DOHH2 (cell line): ENCODE results near the gene ANXA4.
A peak's percentile ranks its signal among the peaks of the same experiment; 100 is the strongest.

Experiments
- H3F3A ChIP-seq: fragments of 200-600 bp; sonication (generic), shearing (Covaris generic); 2 replicates; pipeline ENCODE4 v1.6.0; 2016; ENCODE audit warnings: antibody characterized with exemption, mild to moderate bottlenecking; ENCODE audit not compliant: control insufficient read depth, insufficient read depth
- H3K27ac ChIP-seq: fragments of 200-600 bp; sonication (generic); 2 replicates; pipeline ENCODE4 v1.5.1; 2014; ENCODE audit warnings: low read depth, mild to moderate bottlenecking, low read length, moderate library complexity
- H3K27me3 ChIP-seq: fragments of 200-600 bp; sonication (generic); 2 replicates; pipeline ENCODE4 v1.6.1; 2014; ENCODE audit warnings: mild to moderate bottlenecking, low read length, mixed read lengths; ENCODE audit not compliant: control insufficient read depth
- H3K36me3 ChIP-seq: fragments of 200-600 bp; sonication (generic); 2 replicates; pipeline ENCODE4 v1.6.1; 2014; ENCODE audit warnings: mild to moderate bottlenecking, low read length, moderate library complexity, mixed read lengths; ENCODE audit not compliant: control insufficient read depth
- H3K4me1 ChIP-seq: fragments of 200-600 bp; sonication (generic); 2 replicates; pipeline ENCODE4 v1.6.1; 2014; ENCODE audit warnings: mild to moderate bottlenecking, low read length, mixed read lengths; ENCODE audit not compliant: control insufficient read depth
- H3K4me2 ChIP-seq: fragments of 200-600 bp; sonication (generic); 2 replicates; pipeline ENCODE4 v1.6.0; 2014; ENCODE audit warnings: mild to moderate bottlenecking, low read length, moderate library complexity
- H3K4me3 ChIP-seq: fragments of 200-600 bp; sonication (generic); 2 replicates; pipeline ENCODE4 v1.5.1; 2014; ENCODE audit warnings: mild to moderate bottlenecking, low read length, mixed read lengths
- H3K79me2 ChIP-seq: fragments of 200-600 bp; sonication (generic); 2 replicates; pipeline ENCODE4 v1.6.1; 2014; ENCODE audit warnings: mild to moderate bottlenecking, low read length, mixed read lengths; ENCODE audit not compliant: control insufficient read depth
- H3K9me2 ChIP-seq: fragments of 200-600 bp; sonication (generic); replicated peaks from 2 replicates; pipeline ENCODE4 v1.6.1; 2014; ENCODE audit warnings: mild to moderate bottlenecking, low read length, mixed read lengths; ENCODE audit not compliant: control insufficient read depth
- H3K9me3 ChIP-seq: fragments of 200-600 bp; sonication (generic); 2 replicates; pipeline ENCODE4 v1.6.1; 2014; ENCODE audit warnings: antibody characterized with exemption, low read length, mixed read lengths; ENCODE audit not compliant: control insufficient read depth, insufficient read depth
- H4K20me1 ChIP-seq: fragments of 200-600 bp; sonication (generic); 2 replicates; pipeline ENCODE4 v1.6.0; 2014; ENCODE audit warnings: low read depth, mild to moderate bottlenecking, antibody characterized with exemption, low read length, moderate library complexity; ENCODE audit not compliant: control insufficient read depth, insufficient read depth
- CTCF ChIP-seq: fragments of 200-600 bp; sonication (generic); IDR thresholded peaks from one replicate; pipeline ENCODE4 v1.5.1; 2014; ENCODE audit warnings: antibody characterized with exemption, mild to moderate bottlenecking, low read depth, low read length; ENCODE audit not compliant: poor library complexity, severe bottlenecking
- EZH2phosphoT487 ChIP-seq: fragments of 200-600 bp; sonication (generic); IDR thresholded peaks from 2 replicates; pipeline ENCODE4 v1.6.1; 2017; ENCODE audit warnings: borderline replicate concordance, mild to moderate bottlenecking, antibody characterized with exemption, low read length, moderate library complexity, mixed read lengths

ANXA4 gene

GRCh38 chr2:69836316-69836715 lies 94.4 kb downstream of the ANXA4 start:
- H3K4me1 ChIP-seq = peaks cover 53% of the 10 kb centered on the region
- H3K9me3 ChIP-seq = no peaks in the 10 kb centered on the region
- peak overlapping the region; percentile 45 for H3K4me2 ChIP-seq
- TF ChIP-seq EZH2phosphoT487 (no peak), CTCF (no peak)
- H3K79me2 ChIP-seq = peaks cover 65% of the 10 kb centered on the region
- peak overlapping the region; percentile 18 for H3K4me3 ChIP-seq
- H3K9me2 ChIP-seq = no peaks in the 10 kb centered on the region
- H3K36me3 ChIP-seq = peaks cover 54% of the 10 kb centered on the region
- no peaks in the 10 kb centered on the region for H3F3A ChIP-seq
- H3K27me3 ChIP-seq = no peaks in the 10 kb centered on the region
- no peak overlapping the region for H3K27ac ChIP-seq
- no peaks in the 10 kb centered on the region for H4K20me1 ChIP-seq

GRCh38 chr2:69837533-69837932 lies 95.6 kb downstream of the ANXA4 start:
- H3K36me3 ChIP-seq = peaks cover 54% of the 10 kb centered on the region
- H3K4me3 ChIP-seq = no peak overlapping the region
- no peaks in the 10 kb centered on the region for H3K9me3 ChIP-seq
- H3K9me2 ChIP-seq = no peaks in the 10 kb centered on the region
- no peaks in the 10 kb centered on the region for H4K20me1 ChIP-seq
- no peaks in the 10 kb centered on the region for H3K27me3 ChIP-seq
- no peak overlapping the region for H3K4me2 ChIP-seq
- H3F3A ChIP-seq = no peaks in the 10 kb centered on the region
- TF ChIP-seq CTCF = no peak
- TF ChIP-seq EZH2phosphoT487 = no peak
- peaks cover 52% of the 10 kb centered on the region for H3K79me2 ChIP-seq
- peaks cover 41% of the 10 kb centered on the region for H3K4me1 ChIP-seq
- H3K27ac ChIP-seq = no peak overlapping the region

- Histone ChIP-seq H3K27me3 (no peaks in the 10 kb centered on the region), H3K9me2 (no peaks in the 10 kb centered on the region), H3K79me2 (no peaks in the 10 kb centered on the region), H3K4me3 (no peak overlapping the region), H3K4me2 (no peak overlapping the region), H3K4me1 (no peaks in the 10 kb centered on the region), H3K36me3 (peaks cover 68% of the 10 kb centered on the region), H3K27ac (no peak overlapping the region), H4K20me1 (no peaks in the 10 kb centered on the region), H3K9me3 (no peaks in the 10 kb centered on the region), H3F3A (no peaks in the 10 kb centered on the region)
- TF ChIP-seq EZH2phosphoT487 (no peak), CTCF (no peak)
Measured at GRCh38 chr2:69843993-69844392, 102.1 kb downstream of the ANXA4 start.

DNA sequence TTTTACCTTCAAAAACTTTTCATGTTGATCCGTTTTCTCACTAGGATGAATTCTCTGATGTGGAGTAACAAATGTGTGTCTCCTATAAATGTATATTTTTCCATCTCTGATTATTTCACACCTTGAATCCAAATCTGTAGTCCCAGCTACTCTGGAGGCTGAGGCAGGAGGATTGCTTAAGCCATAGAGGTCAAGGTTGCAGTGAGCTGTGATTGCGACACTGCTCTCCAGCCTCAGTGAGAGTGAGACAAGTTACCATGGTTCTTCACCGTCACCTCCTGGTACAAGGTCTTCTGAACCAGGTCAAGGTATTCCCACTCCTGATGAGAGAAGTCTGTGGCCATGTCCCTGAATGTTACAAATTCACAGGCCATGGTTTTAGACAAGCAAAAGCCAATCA lies 102.6 kb downstream of the ANXA4 start:
- Histone ChIP-seq H3K27me3 (no peaks in the 10 kb centered on the region), H3K36me3 (peaks cover 66% of the 10 kb centered on the region), H3K4me3 (no peak overlapping the region), H3K9me2 (no peaks in the 10 kb centered on the region), H4K20me1 (no peaks in the 10 kb centered on the region), H3F3A (no peaks in the 10 kb centered on the region), H3K79me2 (no peaks in the 10 kb centered on the region), H3K27ac (no peak overlapping the region), H3K9me3 (no peaks in the 10 kb centered on the region), H3K4me1 (no peaks in the 10 kb centered on the region), H3K4me2 (no peak overlapping the region)
- TF ChIP-seq EZH2phosphoT487 (no peak), CTCF (no peak)
